NCI-H146 (cell line): ENCODE measurements around the gene TENM4.

Source experiments
- DNase-seq: peaks from one replicate; lab custom pipeline; 2025; lab: John Stamatoyannopoulos, UW

The TENM4 gene

GRCh38 chr11:78699609-78700135, 741.2 kb downstream of the TENM4 start:
- no peak for DNase-seq

- DNase-seq: no peak
Observed at GRCh38 chr11:78698612-78699011, 742.2 kb downstream of the TENM4 start.

GRCh38 chr11:78696177-78696576, 744.7 kb downstream of the TENM4 start:
- no peak for DNase-seq

- DNase-seq: no peak
Observed at GRCh38 chr11:78694152-78694551, 746.7 kb downstream of the TENM4 start.

GRCh38 chr11:78691215-78691614, 749.6 kb downstream of the TENM4 start:
- peak; percentile 58 for DNase-seq

- no peak for DNase-seq
Observed at GRCh38 chr11:78690352-78690987, 750.4 kb downstream of the TENM4 start.

GRCh38 chr11:78689585-78690153, 751.2 kb downstream of the TENM4 start:
- no peak for DNase-seq

GRCh38 chr11:78689101-78689500, 751.7 kb downstream of the TENM4 start:
- no peak for DNase-seq

- peak; percentile 39 for DNase-seq
Observed at GRCh38 chr11:78688460-78688859, 752.4 kb downstream of the TENM4 start.

- no peak for DNase-seq
Observed at GRCh38 chr11:78685156-78685555, 755.7 kb downstream of the TENM4 start.

- no peak for DNase-seq
Observed at GRCh38 chr11:78684377-78684776, 756.5 kb downstream of the TENM4 start.

GRCh38 chr11:78683774-78684173, 757.1 kb downstream of the TENM4 start:
- DNase-seq: no peak

GRCh38 chr11:78676026-78676557, 764.7 kb downstream of the TENM4 start:
- no peak for DNase-seq

- DNase-seq: no peak
Observed at GRCh38 chr11:78672850-78673620, 767.8 kb downstream of the TENM4 start.

- no peak for DNase-seq
Observed at GRCh38 chr11:78669249-78669648, 771.6 kb downstream of the TENM4 start.

GRCh38 chr11:78667461-78667860, 773.4 kb downstream of the TENM4 start:
- DNase-seq: no peak

- no peak for DNase-seq
Observed at GRCh38 chr11:78666675-78667160, 774.1 kb downstream of the TENM4 start.

GRCh38 chr11:78664636-78665035, 776.2 kb downstream of the TENM4 start:
- no peak for DNase-seq

- no peak for DNase-seq
Observed at GRCh38 chr11:78662811-78663210, 778.0 kb downstream of the TENM4 start.

- no peak for DNase-seq
Observed at GRCh38 chr11:78660471-78660870, 780.4 kb downstream of the TENM4 start.

GRCh38 chr11:78659326-78660270, 781.2 kb downstream of the TENM4 start:
- peak; percentile 91 for DNase-seq
